CD4-positive, alpha-beta T cell treated with Interleukin-17A for 1 hour (primary cell): Measurements from ENCODE around the gene NRF1.
"Not testable (repeated sequence)": the region's sequence is repeated elsewhere in the genome, so short reads cannot be mapped to it uniquely, and the experiment has no call there.

Experiments used
- DNase-seq: peaks from one replicate; pipeline ENCODE4 v3.0.0-alpha.2; 2020

Gene NRF1

GRCh38 chr7:129607471-129608120, 3.9 kb upstream of the NRF1 start:
- DNase-seq: peak; percentile 64

GRCh38 chr7:129609666-129610065, 1.9 kb upstream of the NRF1 start:
- no peak for DNase-seq

- no peak for DNase-seq
Observed at GRCh38 chr7:129610709-129611245, 743 bp upstream of the NRF1 start.

- DNase-seq: peak; percentile 56
Observed at GRCh38 chr7:129612112-129613015, 844 bp downstream of the NRF1 start.

- no peak for DNase-seq
Observed at GRCh38 chr7:129613016-129613337, 1.5 kb downstream of the NRF1 start.

- DNase-seq: peak; percentile 50
Observed at GRCh38 chr7:129615018-129615417, 3.5 kb downstream of the NRF1 start.

- no peak for DNase-seq
Observed at GRCh38 chr7:129616530-129616929, 5.0 kb downstream of the NRF1 start.

GRCh38 chr7:129617178-129617577, 5.7 kb downstream of the NRF1 start:
- DNase-seq: no peak

GRCh38 chr7:129617652-129618051, 6.1 kb downstream of the NRF1 start:
- DNase-seq: no peak

- DNase-seq: no peak
Observed at GRCh38 chr7:129626896-129627295, 15.4 kb downstream of the NRF1 start.

GRCh38 chr7:129630341-129630740, 18.8 kb downstream of the NRF1 start:
- no peak for DNase-seq

GRCh38 chr7:129634361-129635034, 23.0 kb downstream of the NRF1 start:
- no peak for DNase-seq

GRCh38 chr7:129635300-129636029, 23.9 kb downstream of the NRF1 start:
- peak; percentile 79 for DNase-seq

- DNase-seq: not testable (repeated sequence)
Observed at GRCh38 chr7:129636030-129636550, 24.6 kb downstream of the NRF1 start.

GRCh38 chr7:129636641-129637040, 25.1 kb downstream of the NRF1 start:
- no peak for DNase-seq

- DNase-seq: no peak
Observed at GRCh38 chr7:129640400-129640799, 28.9 kb downstream of the NRF1 start.

- no peak for DNase-seq
Observed at GRCh38 chr7:129642871-129643549, 31.5 kb downstream of the NRF1 start.

- no peak for DNase-seq
Observed at GRCh38 chr7:129643550-129644170, 32.1 kb downstream of the NRF1 start.

- DNase-seq: peak; percentile 36
Observed at GRCh38 chr7:129644634-129645230, 33.2 kb downstream of the NRF1 start.

- no peak for DNase-seq
Observed at GRCh38 chr7:129646369-129647021, 35.0 kb downstream of the NRF1 start.
